SIG-M5 treated with dmso at 0.1 percent for 504 hours (cell line): ENCODE data around the gene JCAD.
"Not testable (repeated sequence)": the region's sequence is repeated elsewhere in the genome, so short reads cannot be mapped to it uniquely, and the experiment has no call there.

Experiments
- DNase-seq: peaks from one replicate; lab custom pipeline; 2025; ENCODE audit not compliant: unreplicated experiment; lab: John Stamatoyannopoulos, UW

The JCAD gene

DNA sequence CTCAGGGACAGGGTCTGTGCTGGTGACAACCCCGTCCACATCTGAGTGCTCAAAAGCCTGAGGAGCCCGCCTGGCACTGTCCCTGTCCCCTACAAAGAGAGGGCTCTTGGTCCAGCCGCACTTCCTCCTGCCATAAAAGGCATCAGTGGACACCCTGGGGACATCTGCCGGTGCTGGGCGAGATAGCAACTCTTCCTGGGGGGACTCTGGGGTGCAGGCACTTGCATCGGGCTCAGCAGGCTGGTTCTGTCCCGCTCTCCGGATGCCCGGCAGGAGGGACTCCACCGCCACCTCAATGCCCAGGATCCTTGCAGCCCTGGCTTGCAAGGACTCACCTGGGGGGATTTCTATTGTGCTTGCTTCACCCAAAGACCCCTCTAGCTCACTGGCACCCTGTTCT lies 32.8 kb downstream of the JCAD start:
- DNase-seq: no peak

DNA sequence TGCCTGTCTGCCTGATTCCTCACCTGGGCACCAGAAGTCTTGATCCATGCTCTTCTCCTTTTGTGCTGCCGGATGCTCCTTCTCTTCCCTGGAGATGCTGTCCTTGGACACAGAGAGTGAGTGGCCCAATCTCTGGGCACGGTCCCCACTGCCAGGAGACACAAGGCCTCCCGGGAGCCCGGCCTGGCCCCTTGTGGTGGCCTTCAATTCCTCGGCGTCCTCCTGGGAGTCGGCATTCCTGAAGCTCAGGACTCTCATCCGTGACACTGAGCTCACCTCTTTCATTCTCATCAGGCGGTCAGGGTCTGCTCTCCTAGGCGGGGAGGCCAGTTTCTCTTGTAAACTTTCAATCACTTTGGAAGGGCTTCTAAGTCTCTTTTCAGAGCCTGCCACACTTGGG lies 33.3 kb downstream of the JCAD start:
- DNase-seq: no peak

DNA sequence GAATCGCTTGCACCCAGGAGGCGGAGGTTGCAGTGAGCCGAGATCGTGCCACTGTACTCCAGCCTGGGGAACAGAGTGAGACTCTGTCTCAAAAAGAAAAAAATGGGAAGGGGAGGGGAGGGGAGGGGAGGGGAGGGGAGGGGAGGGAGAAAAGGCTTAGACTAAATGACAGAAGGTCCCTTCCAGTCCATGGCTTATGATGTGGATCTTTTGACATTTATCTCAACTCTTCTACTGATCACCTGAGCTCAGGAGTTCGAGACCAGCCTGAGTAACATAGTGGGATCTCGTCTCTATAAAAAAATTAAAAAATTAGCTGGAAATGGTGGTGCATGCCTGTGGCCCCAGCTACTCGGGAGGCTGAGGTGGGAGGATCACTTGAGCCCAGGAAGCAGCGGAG lies 34.0 kb downstream of the JCAD start:
- not testable (repeated sequence) for DNase-seq

DNA sequence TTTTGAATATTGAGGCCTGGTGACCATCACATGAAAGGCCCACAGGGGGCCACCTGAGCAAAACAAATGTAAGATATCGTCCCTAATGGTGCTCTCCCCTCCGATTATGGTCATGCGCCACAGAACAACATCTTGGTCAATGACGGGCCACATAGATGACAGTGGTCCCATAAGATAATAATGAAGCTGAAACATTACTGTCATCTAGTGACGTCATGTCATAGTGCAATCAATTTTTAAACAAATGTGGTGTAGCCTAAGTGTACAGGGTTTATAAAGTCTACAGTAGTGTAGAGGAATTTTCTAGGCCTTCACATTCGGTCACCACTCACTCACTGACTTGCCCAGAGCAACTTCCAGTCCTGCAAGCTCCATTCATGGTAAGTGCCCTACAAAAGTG lies 36.8 kb downstream of the JCAD start:
- no peak for DNase-seq

DNA sequence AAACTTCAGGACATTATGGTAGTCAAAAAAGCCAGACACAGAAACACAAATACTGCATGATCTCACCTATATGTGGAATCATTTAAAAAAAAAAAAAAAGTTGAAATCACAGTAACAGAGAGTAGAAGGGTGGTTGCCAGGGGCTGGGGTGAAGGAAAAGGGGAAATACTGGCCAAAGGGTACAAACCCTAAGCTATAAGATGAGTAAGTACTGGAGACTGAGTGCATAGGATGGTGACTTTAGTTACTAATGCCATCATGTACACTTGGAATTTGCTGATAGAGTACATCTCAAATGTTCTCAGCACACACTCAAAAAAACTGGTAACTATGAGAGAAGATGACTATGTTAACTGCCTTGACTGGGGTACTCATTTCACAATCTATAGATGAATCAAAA lies 39.9 kb downstream of the JCAD start:
- no peak for DNase-seq

DNA sequence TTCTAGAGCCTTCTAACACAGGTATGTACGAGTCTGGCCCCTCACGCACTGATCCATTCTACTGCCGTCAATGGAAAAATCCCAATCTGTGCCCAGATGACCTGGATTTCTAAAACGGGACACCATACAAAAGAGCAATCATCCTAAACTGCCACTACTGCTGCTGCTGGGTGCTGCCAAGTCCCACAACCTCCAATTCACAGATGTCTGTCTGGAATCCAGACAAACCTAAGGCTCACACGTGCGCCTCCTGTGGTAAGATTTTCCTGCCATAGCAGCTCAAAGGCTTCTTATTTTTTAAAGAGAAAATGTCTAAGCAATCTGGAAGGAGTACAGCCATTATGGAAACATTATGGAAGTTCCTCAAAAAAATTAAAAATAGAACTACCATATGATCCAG lies 40.9 kb downstream of the JCAD start:
- DNase-seq: no peak

DNA sequence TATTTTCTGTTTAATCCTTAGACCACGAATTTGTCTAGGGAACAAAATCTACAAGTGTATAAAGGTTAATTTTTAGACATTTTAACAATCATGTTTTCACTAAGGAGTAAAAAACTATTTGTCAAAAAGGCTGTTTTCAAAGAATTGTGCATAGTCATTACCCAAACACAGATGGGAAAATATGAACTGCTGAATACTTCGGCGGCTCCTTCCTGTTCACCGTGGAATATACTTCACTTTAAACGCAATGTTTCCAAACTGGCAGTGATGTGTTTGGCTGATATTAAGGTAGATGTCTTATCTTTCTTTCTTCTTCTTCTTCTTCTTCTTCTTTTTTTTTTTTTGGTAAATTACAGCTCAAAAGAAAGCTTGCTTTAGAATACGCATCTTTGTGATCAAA lies 41.4 kb downstream of the JCAD start:
- DNase-seq: no peak

DNA sequence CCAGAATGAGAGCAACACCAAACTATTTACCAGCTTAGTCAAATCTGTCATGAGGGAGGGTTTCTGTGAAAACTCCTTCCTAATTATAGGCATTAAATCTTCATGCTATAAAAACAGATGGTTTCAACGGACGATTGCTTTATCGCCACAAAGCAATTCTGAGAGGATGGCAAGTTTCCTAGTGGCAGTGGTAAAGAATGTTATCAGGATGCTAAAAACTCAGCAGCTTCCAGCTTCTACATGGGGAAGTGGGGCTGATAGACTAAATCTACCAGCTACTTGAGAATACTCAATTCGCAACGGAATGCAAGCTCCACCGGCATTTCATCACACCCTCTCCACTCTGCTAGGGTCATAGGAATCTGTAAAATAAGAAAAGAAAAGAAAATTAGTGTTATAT lies 41.8 kb downstream of the JCAD start:
- no peak for DNase-seq

DNA sequence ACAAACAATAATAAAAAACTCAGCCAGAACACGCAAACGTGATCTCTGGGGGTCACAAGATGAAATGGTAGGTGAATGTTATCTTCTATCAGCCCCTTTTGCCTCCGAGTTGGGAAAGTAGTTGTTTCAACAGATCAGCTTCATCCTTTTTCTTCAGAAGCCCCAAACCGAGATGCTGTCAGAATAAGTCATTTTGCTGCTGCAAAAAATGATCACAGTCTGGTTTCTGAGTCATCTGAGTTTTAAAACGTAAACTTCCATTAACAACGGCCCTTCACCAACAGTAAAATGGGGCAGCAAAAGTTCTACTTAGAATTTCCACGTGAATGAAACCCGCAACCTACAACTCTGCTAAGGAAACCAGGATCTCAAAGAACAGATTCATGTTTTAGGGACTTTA lies 44.9 kb downstream of the JCAD start:
- no peak for DNase-seq

DNA sequence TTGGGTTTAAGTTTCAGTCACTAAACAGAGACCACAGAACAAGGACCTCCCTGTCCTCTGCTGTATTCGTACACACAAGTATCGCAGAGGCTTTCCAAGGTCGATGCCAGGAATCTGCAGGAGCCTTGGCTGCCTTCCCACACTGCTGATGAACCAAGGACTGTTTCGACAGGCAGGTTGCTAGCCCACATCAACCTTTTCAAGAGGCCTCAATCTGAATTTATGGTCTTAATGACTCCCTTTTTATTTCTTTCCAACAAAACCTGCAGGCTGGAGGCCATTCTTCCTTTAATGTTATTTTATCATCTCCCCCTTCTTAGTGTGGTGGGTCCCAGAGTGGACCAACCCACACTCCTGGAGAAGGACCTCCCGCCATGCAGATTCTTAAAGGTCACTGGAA lies 45.6 kb downstream of the JCAD start:
- no peak for DNase-seq

DNA sequence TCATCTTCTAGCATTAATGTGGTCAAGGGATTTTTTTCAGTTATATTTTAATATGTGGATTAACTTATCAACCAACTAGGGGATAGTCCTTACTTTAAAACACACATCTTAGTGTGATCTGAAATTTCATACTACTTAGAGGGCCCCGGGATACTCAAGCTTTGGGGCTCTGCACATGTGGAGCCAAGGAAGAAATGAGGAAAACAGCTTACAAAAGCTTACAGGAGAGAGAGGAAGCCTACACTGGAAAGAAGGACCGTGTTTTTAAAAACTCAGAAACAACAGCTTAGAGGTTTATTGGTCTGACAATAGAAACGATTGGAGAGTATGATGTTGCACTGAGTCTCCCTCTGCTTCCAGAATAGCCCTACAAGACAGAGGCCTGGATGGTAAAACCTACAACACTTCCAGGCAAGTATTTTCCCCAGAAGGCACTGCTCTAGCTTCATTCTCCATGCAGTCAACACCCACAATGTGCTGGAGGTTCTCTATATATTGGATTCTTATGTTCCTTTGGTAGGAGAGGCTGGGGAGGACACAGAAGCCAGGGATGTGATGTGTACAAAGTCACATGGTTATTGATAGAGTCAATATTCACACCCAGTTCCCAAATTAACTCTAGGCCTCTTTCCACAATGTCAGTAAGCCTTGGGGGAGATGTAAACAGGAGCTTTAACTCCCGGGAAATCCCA lies 47.3 kb downstream of the JCAD start:
- no peak for DNase-seq

DNA sequence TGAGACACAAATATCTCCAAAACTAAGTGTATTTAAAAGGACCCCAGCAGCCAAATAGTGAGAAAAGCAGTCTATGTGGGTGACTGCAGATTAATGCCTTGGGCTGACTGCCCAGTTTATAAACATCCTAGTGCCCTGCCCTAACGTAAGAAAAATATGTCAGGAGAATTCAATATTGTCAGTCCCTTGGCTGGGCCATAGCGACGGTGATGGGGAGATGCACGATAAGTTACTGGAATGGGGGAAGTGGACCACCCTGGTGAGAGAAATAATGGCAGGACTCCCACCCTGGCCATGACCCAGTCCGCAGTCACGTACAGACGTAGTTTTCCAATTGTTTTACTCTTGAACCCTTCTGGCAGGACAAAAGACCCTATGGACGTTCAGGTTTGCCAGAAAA lies 48.0 kb downstream of the JCAD start:
- DNase-seq: no peak

DNA sequence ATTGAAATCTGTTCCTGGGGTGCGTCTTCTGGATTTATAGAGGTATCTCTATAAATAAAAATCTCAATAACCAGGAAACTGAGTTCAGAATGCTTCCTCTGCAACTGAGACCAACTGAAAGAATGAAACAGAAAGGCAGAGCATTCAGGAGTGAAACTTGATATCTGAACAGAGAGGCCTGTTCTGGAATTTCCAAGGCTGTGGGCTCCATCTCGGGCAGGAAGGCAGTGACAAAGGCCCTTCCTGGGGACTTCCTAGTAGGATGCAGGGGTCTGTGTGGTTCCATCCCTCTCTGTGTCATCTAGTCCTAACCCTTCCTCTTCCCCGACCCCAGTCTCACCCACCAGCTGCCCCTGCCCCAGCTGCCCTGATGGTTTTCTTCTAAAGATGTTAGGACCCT lies 52.0 kb downstream of the JCAD start:
- no peak for DNase-seq

DNA sequence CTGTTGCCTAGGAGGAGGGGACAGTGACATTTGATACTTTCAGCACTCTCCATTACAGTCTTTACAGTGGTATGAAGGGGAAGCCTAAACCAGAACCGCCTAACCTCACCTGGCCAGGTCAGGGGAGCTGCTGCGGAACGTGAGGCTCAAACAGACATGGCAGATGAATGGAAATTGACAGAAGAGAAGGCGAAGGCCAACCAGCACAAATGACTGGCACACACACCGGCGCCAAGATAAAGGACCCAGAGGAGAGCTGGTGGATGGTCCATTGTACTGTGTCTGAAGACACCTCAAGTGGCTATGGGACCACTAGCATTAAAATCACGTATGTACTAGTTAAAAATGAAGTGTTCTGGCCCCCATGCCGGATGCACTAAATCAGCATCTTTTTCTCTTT lies 53.0 kb downstream of the JCAD start:
- DNase-seq: no peak

DNA sequence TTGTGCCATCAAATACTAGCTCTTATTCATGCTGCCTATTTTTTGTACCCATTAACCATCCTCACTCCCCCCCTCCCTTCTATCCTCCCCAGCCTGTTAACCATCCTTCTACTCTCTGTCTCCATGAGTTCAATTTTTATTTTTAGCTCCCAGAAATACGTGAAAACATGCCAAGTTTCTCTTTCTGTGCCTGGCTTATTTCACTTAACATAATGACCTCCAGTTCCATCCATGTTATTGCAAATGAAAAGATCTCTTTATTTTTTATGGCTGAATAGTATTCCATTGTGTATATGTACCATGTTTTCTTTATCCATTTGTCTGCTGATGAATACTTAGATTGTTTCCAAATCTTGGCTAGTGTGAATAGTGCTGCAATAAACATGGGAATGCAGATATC lies 54.3 kb downstream of the JCAD start:
- DNase-seq: not testable (repeated sequence)

DNA sequence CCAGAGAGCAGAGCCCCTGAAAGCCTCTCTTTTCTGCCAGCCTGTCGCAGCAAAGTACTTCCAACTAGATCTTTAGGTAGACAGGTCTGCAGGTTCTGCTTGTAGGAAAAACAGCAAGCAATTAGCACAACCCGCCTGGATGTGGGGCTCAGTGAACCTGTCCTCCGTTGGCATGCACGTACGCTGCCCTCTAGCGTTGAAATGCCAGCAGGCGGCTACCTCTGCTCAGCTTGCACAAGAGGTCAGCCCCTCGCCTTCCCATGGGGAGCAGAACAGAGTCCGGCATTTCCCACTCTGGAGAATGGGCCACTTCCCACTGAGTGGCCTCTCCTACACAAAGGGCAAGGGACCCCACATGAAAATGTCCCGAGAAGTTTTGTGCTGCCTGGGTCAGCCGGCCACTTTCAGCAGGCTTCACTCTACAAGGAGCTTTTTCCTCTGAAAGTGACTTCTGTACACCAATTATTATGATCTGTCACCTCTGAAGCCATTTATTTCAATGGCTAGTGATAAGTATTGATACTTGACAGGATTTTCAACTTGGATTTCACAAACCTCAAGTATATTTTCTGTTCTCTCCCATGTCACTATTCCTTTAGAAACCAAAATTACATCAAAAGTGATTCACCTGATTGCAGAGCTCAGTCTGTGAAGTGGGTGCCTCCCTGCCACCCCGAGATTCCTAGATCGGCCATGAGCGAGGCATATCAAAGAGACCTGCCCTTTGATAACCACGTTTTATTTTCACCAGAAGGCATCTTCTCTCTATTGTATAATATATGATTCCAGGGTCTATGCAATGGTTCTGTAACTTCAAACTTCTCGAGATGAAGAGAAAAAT lies 56.7 kb downstream of the JCAD start:
- DNase-seq: peak; percentile 47

DNA sequence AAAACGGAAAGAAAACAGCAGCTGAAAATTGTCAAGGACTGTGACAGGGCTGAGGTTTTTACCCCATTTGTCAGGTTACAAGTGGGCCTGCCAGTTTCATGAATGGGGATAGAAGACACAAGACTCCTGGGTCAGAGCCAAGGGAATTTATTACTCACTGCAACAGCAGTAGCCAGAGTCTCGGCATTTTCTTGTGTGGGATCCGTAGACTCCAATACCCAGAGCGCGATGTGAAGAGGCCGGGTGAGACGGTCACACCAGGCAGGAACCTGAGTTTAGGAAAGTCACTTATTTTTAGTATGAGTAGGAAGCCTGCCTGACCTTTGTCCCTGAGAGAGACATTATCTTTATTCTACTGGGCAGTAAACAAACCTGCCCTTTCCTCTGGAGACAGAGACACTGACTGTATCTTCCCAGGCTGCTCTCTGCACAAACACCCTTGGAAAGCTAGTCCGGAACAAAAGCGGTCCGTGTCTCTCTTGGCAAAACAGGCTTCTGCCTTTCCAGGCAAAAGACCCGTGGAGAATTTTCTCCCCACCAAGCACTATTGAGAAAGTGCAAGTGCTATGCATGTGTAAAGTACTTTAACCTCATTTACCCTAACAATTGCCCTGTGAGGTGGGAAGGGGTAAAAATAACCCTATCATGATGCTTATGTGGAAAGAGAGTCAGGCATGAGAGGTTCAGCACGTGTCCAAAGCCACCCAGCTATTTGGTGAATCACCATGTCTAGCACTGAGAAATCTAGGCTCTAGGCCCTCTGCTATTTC lies 58.4 kb downstream of the JCAD start:
- DNase-seq: no peak

DNA sequence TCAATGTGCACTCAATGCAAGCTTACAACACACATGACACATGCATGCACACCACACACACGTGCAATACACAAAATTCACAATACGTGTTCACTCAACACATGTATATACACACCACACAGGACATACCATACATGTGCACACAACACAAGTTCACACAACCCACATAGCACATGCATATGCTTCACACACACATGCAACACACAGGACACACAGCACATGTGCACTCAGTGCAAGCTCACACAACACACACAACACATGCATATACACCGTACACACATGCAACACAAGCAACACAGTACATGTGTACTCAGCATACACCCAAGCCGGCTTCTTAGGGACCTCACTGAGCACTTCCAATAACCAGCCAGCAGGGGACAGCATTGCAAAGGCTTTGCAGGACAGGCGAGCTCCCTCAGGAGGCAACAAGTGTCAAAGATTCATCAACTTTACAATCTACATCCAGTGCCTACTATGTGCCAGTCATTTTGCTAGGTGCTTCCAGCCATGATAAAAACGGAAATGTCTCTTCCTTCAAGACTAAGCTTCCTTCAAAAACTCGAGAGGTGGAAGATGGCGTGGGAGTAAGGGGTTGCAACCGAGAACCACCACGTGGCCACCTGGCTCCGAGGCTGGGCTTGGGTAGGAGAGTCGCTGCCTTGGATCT lies 61.1 kb downstream of the JCAD start:
- DNase-seq: peak; percentile 67

DNA sequence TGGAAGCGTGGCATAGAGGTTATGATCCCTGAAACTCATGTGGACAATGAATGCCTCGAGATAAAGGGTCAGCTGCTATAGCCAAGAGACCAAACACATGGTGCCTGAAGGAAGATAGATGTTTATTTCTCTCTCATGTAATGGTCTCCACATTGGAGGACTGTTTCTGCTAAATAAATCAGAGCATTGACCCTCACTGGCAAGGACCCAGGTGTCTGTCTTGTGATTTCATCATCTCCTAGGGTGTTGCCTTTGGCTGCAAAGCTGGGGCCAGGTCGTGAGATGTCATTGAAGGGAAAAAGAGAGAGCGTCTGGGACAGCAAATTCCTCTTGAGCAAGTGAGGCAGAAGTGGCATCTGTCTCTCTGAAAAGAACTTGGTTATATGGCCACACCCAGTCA lies 64.6 kb downstream of the JCAD start:
- DNase-seq: no peak

DNA sequence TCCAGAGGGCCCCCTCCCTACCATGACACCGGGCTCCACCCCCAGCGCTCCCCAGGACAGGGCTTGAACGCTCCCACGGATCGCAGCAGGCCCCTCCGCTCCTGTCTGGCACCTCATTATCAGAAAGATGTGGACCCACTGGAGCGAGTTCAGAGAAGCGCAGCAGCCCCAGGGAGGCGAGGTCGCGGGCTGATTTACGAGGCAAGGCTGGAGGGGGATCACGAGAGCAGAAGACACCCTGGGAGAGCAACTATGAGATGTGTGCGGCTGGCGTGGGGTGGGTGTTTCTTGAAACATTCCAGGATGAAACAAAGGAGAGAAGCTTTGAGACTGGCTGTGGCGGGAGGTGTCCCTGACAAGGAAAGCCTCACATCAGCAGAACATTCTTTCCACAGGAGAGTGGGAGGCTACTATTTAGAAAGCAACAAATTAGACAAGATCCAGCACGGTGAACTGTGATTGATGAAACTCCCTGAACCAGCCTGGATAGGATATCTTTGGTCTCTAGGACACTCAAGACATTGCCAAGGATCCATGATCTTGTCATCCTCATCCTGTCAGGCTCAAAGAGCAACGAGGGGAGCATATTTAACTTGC lies 66.0 kb downstream of the JCAD start:
- no peak for DNase-seq

DNA sequence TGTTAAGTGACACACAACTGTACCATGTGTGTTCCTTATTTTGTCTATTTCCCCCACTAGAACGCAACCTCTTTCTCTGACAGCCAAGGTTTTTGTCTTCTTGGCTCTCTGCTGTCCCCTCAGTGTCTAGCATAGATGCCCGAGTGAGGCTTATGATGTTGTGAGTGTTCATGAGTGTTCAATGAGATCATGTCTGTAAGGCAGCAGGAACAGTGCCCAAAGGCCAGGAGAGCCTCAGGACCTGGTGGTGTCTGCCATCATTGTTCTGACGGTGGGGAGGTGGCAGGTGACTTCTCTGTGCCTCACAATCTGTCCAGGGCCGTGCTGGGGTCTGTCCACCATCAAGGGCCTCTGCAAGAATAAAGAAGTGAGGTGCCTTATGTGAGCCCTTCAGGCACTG lies 66.5 kb downstream of the JCAD start:
- no peak for DNase-seq
